HepG2 (cell line): ENCODE data around the gene MBTD1. TPM values are rescaled to one million over a fixed set of nuclear protein-coding genes. Genes with fewer than 3 reads are reported as not detected.

Source experiments
- CBX5 ChIP-seq: sonication (generic); formaldehyde crosslinking; IDR thresholded peaks from 2 replicates; pipeline ENCODE4 v1.4.0; 2020; ENCODE audit warnings: missing genetic modification reagents, borderline replicate concordance
- CEBPB ChIP-seq: IDR thresholded peaks from 2 replicates; pipeline ENCODE4 v1.6.1; 2011; ENCODE audit warnings: low read depth, low read length, improper control_type of control experiment, borderline replicate concordance
- ELF4 ChIP-seq: sonication (generic); formaldehyde crosslinking; IDR thresholded peaks from 2 replicates; pipeline ENCODE4 v1.5.0; 2020; ENCODE audit warnings: missing genetic modification reagents, mild to moderate bottlenecking, moderate library complexity, borderline replicate concordance
- ETV6 ChIP-seq: sonication (generic); formaldehyde crosslinking; conservative IDR thresholded peaks from 2 replicates; pipeline ENCODE4 v1.4.0; 2020; ENCODE audit warnings: missing genetic modification reagents
- NCOA1 ChIP-seq: sonication (generic); formaldehyde crosslinking; IDR thresholded peaks from 2 replicates; pipeline ENCODE4 v1.9.0; 2021; ENCODE audit warnings: missing genetic modification reagents
- NCOA5 ChIP-seq: sonication (generic); formaldehyde crosslinking; IDR thresholded peaks from 2 replicates; pipeline ENCODE4 v1.4.0; 2020; ENCODE audit warnings: missing genetic modification reagents
- SCMH1 ChIP-seq: sonication (generic); formaldehyde crosslinking; IDR thresholded peaks from 2 replicates; pipeline ENCODE4 v1.9.0; 2021; ENCODE audit warnings: missing genetic modification reagents, mild to moderate bottlenecking, borderline replicate concordance
- SRSF9 ChIP-seq: fragments of 200-400 bp; formaldehyde crosslinking; IDR thresholded peaks from 2 replicates; pipeline ENCODE4 v1.6.1; 2018; ENCODE audit warnings: borderline replicate concordance, mild to moderate bottlenecking, low read depth, low read length; ENCODE audit not compliant: insufficient read depth, poor library complexity, severe bottlenecking
- ZNF879 ChIP-seq: sonication (generic); formaldehyde crosslinking; IDR thresholded peaks from 2 replicates; pipeline ENCODE4 v1.8.1; 2023; ENCODE audit warnings: missing genetic modification reagents
- polyA plus RNA-seq, 8 experiments: library from polyadenylated mRNA; depleted of rRNA in 3 of 8; stranded (reverse) in 7 of 8; unstranded in 1 of 8; fragments of >200 nt; fragmentation: Illumina TruSeq in 4 of 8; extraction: Trizol in 4 of 8; gene quantifications; 2 replicates each; pipeline versions ENCODE4 v1.2.1 to v1.2.3, GENCODE V29; 2011 to 2016; ENCODE audit warnings: low read depth in 4 of 8, missing spikeins in 1 of 8, mixed read lengths in 1 of 8; ENCODE audit not compliant: insufficient read depth in 1 of 8
- total RNA-seq, 5 experiments: library from RNA; depleted of rRNA; stranded (reverse); fragments of >200 nt; fragmentation: Illumina TruSeq; extraction: Trizol; gene quantifications; 2 replicates each; pipeline ENCODE4 v1.2.3, GENCODE V29; 2016; ENCODE audit warnings: low read depth in 1 of 5
- TF ChIP-seq, protein P1 (sequence below): sonication (generic); formaldehyde crosslinking; IDR thresholded peaks from 2 replicates; pipeline ENCODE4 v1.4.0; 2020; ENCODE audit warnings: missing genetic modification reagents
- TF ChIP-seq, protein P2 (sequence below): sonication (generic); formaldehyde crosslinking; IDR thresholded peaks from 2 replicates; pipeline ENCODE4 v1.4.0; 2020; ENCODE audit warnings: mild to moderate bottlenecking, missing genetic modification reagents, borderline replicate concordance
- TF ChIP-seq, protein P3 (sequence below): IDR thresholded peaks from 2 replicates; pipeline ENCODE4 v1.6.1; 2018; ENCODE audit warnings: missing genetic modification reagents
- TF ChIP-seq, protein P4 (sequence below): IDR thresholded peaks from 2 replicates; pipeline ENCODE4 v1.6.1; 2016
- TF ChIP-seq, protein P5 (sequence below): sonication (generic); formaldehyde crosslinking; IDR thresholded peaks from 2 replicates; pipeline ENCODE4 v1.5.1; 2020; ENCODE audit warnings: missing genetic modification reagents, mild to moderate bottlenecking, borderline replicate concordance
- TF ChIP-seq, protein P6 (sequence below): fragments of 450-650 bp; IDR thresholded peaks from 2 replicates; pipeline ENCODE4 v1.6.1; 2017; ENCODE audit warnings: mild to moderate bottlenecking

The MBTD1 gene
- total and polyA plus RNA-seq, 2 of the 13 experiments (the other 11 are each of a cell fraction or from before 2014, with no cell fraction given): 20.9 TPM

DNA sequence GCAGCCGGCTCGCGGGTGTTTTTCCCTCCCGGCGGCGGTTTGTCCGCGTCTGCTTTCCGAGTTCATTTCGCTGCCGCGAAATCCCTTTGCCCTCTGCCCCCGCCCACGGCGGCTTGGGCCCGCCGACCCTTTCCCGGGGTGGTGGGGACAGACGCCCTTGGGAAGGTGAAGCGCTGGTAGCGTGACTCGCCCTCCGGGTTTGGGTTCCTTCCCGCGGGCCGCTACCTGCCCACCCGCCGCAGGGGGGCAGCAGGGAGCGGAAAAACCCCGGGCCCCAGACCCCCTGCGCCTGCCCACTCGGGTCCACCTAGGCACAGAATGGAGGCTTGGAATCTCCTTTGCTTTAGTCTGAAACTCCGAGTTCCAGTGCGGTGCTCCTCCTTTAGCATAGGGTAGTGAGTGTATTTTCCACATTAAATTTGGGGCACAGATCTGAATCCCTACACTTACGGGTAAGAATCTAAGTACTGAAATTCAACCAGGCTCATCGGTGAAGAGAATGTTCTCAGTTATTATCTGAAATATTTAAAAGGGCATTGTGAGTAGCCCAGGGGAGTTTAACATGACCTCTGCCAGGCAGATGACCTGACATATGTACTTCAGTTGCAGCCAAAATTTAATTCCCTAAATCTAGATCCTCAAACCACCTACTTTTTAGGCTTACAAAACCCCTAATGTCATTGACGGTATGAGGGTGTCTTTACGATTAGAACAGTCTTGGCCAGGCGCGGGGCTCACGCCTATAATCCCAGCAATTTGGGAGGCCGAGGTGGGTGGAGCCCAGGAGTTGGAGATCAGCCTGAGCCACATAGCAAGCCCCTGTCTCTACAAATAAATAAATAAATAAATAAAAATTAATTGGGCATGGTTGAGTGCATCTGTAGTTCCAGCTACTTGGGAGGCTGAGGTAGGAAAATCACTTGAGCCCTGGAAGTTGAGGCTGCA, 92.6 kb downstream of the MBTD1 start (continued):
- TF ChIP-seq, protein P1, sequence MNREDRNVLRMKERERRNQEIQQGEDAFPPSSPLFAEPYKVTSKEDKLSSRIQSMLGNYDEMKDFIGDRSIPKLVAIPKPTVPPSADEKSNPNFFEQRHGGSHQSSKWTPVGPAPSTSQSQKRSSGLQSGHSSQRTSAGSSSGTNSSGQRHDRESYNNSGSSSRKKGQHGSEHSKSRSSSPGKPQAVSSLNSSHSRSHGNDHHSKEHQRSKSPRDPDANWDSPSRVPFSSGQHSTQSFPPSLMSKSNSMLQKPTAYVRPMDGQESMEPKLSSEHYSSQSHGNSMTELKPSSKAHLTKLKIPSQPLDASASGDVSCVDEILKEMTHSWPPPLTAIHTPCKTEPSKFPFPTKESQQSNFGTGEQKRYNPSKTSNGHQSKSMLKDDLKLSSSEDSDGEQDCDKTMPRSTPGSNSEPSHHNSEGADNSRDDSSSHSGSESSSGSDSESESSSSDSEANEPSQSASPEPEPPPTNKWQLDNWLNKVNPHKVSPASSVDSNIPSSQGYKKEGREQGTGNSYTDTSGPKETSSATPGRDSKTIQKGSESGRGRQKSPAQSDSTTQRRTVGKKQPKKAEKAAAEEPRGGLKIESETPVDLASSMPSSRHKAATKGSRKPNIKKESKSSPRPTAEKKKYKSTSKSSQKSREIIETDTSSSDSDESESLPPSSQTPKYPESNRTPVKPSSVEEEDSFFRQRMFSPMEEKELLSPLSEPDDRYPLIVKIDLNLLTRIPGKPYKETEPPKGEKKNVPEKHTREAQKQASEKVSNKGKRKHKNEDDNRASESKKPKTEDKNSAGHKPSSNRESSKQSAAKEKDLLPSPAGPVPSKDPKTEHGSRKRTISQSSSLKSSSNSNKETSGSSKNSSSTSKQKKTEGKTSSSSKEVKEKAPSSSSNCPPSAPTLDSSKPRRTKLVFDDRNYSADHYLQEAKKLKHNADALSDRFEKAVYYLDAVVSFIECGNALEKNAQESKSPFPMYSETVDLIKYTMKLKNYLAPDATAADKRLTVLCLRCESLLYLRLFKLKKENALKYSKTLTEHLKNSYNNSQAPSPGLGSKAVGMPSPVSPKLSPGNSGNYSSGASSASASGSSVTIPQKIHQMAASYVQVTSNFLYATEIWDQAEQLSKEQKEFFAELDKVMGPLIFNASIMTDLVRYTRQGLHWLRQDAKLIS (CRISPR knock-in tag): no peak
- no peak for TF ChIP-seq ZNF879 (CRISPR knock-in tag)
- TF ChIP-seq, protein P2, sequence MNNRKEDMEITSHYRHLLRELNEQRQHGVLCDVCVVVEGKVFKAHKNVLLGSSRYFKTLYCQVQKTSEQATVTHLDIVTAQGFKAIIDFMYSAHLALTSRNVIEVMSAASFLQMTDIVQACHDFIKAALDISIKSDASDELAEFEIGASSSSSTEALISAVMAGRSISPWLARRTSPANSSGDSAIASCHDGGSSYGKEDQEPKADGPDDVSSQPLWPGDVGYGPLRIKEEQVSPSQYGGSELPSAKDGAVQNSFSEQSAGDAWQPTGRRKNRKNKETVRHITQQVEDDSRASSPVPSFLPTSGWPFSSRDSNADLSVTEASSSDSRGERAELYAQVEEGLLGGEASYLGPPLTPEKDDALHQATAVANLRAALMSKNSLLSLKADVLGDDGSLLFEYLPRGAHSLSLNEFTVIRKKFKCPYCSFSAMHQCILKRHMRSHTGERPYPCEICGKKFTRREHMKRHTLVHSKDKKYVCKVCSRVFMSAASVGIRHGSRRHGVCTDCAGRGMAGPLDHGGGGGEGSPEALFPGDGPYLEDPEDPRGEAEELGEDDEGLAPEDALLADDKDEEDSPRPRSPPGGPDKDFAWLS (CRISPR knock-in tag): no peak
- peak; percentile 8; the same call in 1 of the 2 replicates for TF ChIP-seq ELF4
- TF ChIP-seq, protein P3, sequence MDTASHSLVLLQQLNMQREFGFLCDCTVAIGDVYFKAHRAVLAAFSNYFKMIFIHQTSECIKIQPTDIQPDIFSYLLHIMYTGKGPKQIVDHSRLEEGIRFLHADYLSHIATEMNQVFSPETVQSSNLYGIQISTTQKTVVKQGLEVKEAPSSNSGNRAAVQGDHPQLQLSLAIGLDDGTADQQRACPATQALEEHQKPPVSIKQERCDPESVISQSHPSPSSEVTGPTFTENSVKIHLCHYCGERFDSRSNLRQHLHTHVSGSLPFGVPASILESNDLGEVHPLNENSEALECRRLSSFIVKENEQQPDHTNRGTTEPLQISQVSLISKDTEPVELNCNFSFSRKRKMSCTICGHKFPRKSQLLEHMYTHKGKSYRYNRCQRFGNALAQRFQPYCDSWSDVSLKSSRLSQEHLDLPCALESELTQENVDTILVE (CRISPR knock-in tag): peak; percentile 10; the same call in 1 of the 2 replicates
- no peak for TF ChIP-seq ETV6 (CRISPR knock-in tag)
- TF ChIP-seq, protein P4, sequence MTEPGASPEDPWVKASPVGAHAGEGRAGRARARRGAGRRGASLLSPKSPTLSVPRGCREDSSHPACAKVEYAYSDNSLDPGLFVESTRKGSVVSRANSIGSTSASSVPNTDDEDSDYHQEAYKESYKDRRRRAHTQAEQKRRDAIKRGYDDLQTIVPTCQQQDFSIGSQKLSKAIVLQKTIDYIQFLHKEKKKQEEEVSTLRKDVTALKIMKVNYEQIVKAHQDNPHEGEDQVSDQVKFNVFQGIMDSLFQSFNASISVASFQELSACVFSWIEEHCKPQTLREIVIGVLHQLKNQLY (CRISPR knock-in tag): no peak
- TF ChIP-seq, protein P5, sequence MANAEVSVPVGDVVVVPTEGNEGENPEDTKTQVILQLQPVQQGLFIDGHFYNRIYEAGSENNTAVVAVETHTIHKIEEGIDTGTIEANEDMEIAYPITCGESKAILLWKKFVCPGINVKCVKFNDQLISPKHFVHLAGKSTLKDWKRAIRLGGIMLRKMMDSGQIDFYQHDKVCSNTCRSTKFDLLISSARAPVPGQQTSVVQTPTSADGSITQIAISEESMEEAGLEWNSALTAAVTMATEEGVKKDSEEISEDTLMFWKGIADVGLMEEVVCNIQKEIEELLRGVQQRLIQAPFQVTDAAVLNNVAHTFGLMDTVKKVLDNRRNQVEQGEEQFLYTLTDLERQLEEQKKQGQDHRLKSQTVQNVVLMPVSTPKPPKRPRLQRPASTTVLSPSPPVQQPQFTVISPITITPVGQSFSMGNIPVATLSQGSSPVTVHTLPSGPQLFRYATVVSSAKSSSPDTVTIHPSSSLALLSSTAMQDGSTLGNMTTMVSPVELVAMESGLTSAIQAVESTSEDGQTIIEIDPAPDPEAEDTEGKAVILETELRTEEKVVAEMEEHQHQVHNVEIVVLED (CRISPR knock-in tag): peak; percentile 39; the same call in 1 of the 2 replicates
- TF ChIP-seq NCOA5 (CRISPR knock-in tag): no peak
- no peak for TF ChIP-seq SCMH1
- TF ChIP-seq NCOA1: no peak
- no peak for TF ChIP-seq SRSF9
- no peak for TF ChIP-seq CBX5 (CRISPR knock-in tag)
- TF ChIP-seq CEBPB: no peak
- TF ChIP-seq, protein P6, sequence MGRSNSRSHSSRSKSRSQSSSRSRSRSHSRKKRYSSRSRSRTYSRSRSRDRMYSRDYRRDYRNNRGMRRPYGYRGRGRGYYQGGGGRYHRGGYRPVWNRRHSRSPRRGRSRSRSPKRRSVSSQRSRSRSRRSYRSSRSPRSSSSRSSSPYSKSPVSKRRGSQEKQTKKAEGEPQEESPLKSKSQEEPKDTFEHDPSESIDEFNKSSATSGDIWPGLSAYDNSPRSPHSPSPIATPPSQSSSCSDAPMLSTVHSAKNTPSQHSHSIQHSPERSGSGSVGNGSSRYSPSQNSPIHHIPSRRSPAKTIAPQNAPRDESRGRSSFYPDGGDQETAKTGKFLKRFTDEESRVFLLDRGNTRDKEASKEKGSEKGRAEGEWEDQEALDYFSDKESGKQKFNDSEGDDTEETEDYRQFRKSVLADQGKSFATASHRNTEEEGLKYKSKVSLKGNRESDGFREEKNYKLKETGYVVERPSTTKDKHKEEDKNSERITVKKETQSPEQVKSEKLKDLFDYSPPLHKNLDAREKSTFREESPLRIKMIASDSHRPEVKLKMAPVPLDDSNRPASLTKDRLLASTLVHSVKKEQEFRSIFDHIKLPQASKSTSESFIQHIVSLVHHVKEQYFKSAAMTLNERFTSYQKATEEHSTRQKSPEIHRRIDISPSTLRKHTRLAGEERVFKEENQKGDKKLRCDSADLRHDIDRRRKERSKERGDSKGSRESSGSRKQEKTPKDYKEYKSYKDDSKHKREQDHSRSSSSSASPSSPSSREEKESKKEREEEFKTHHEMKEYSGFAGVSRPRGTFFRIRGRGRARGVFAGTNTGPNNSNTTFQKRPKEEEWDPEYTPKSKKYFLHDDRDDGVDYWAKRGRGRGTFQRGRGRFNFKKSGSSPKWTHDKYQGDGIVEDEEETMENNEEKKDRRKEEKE: no peak
